SU-DHL-6 (cell line): Measurements from ENCODE around the gene CPA4.
"Not testable (repeated sequence)": the region's sequence is repeated elsewhere in the genome, so short reads cannot be mapped to it uniquely, and the experiment has no call there.

ENCODE experiments used
- H2AFZ ChIP-seq: fragments of 200-600 bp; sonication (generic); 2 replicates; pipeline ENCODE4 v1.6.1; 2014; ENCODE audit warnings: low read depth, mild to moderate bottlenecking, moderate library complexity, mixed read lengths, antibody characterized with exemption, low read length; ENCODE audit not compliant: severe bottlenecking
- H3F3A ChIP-seq: fragments of 200-600 bp; shearing (Covaris generic); 2 replicates; pipeline ENCODE4 v1.6.0; 2016; ENCODE audit warnings: antibody characterized with exemption, mild to moderate bottlenecking; ENCODE audit not compliant: insufficient read depth
- H3K27ac ChIP-seq: fragments of 200-600 bp; sonication (generic); 2 replicates; pipeline ENCODE4 v1.5.1; 2016; ENCODE audit warnings: low read depth, mild to moderate bottlenecking, low read length, moderate library complexity, mixed read lengths
- H3K27me3 ChIP-seq: fragments of 200-600 bp; sonication (generic), shearing (Covaris generic); 2 replicates; pipeline ENCODE4 v1.6.0; 2014; ENCODE audit warnings: mild to moderate bottlenecking, low read length
- H3K36me3 ChIP-seq: fragments of 200-600 bp; sonication (generic); 2 replicates; pipeline ENCODE4 v1.6.1; 2014; ENCODE audit warnings: mild to moderate bottlenecking, low read length, mixed read lengths
- H3K4me2 ChIP-seq: fragments of 300-600, 200-600 bp; shearing (Covaris generic), sonication (generic); 2 replicates; pipeline ENCODE4 v1.6.0; 2014; ENCODE audit warnings: low read length, low read depth, mild to moderate bottlenecking; ENCODE audit not compliant: poor library complexity, severe bottlenecking
- H3K4me3 ChIP-seq: fragments of 200-600 bp; sonication (generic); 2 replicates; pipeline ENCODE4 v1.5.1; 2014; ENCODE audit warnings: antibody characterized with exemption, low read length, mild to moderate bottlenecking, mixed read lengths; ENCODE audit not compliant: insufficient read depth, poor library complexity, severe bottlenecking
- H3K79me2 ChIP-seq: fragments of 200-600 bp; sonication (generic); 2 replicates; pipeline ENCODE4 v1.6.1; 2014; ENCODE audit warnings: mild to moderate bottlenecking, low read length, moderate library complexity; ENCODE audit not compliant: insufficient read depth
- H3K9ac ChIP-seq: fragments of 200-600 bp; sonication (generic); 2 replicates; pipeline ENCODE4 v1.7.0; 2014; ENCODE audit warnings: mild to moderate bottlenecking, low read length
- H3K9me2 ChIP-seq: fragments of 200-600 bp; sonication (generic); replicated peaks from 2 replicates; pipeline ENCODE4 v1.6.1; 2014; ENCODE audit warnings: low read length; ENCODE audit not compliant: insufficient read depth
- H3K9me3 ChIP-seq: fragments of 200-600 bp; sonication (generic); 2 replicates; pipeline ENCODE4 v1.6.1; 2014; ENCODE audit warnings: low read length, mixed read lengths; ENCODE audit not compliant: insufficient read depth
- H4K20me1 ChIP-seq: fragments of 200-600 bp; sonication (generic); 2 replicates; pipeline ENCODE4 v1.6.1; 2014; ENCODE audit warnings: low read depth, mild to moderate bottlenecking, antibody characterized with exemption, low read length, moderate library complexity, mixed read lengths
- EZH2phosphoT487 ChIP-seq: fragments of 200-600 bp; sonication (generic), shearing (Covaris generic); conservative IDR thresholded peaks from 2 replicates; pipeline ENCODE4 v1.6.1; 2018; ENCODE audit warnings: mild to moderate bottlenecking, antibody characterized with exemption, low read length, moderate library complexity, mixed read lengths
- TF ChIP-seq, protein P1 (sequence below): fragments of 200-600 bp; sonication (generic); IDR thresholded peaks from one replicate; pipeline ENCODE4 v1.5.1; 2017; ENCODE audit warnings: antibody characterized with exemption, mild to moderate bottlenecking, low read length, moderate library complexity; ENCODE audit not compliant: insufficient read depth, poor library complexity, severe bottlenecking

The CPA4 gene, protein sequence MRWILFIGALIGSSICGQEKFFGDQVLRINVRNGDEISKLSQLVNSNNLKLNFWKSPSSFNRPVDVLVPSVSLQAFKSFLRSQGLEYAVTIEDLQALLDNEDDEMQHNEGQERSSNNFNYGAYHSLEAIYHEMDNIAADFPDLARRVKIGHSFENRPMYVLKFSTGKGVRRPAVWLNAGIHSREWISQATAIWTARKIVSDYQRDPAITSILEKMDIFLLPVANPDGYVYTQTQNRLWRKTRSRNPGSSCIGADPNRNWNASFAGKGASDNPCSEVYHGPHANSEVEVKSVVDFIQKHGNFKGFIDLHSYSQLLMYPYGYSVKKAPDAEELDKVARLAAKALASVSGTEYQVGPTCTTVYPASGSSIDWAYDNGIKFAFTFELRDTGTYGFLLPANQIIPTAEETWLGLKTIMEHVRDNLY

DNA sequence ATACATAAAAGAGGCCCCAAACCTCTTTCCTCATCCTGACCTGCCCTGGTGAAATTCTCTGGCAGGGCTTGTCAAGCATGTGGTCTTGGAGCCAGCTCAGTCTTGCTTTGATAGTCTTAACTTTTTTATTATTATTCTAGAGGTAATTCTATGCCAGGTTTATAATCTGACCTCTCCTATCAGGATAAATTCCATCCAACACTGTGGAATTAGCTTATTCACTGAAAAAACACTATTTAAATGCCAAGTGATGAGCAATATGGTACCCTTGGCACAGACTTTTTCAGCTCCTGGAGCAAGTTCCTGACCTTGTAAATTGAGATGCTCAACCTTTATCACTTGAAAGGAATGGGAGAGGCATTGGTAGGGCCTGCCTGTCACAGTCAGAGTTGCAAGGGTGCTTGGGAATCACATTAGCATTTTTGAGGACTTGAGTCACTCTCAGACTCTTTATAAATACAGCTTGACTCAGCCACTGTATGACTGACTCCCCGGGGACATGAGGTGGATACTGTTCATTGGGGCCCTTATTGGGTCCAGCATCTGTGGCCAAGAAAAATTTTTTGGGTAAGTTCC is at the start of gene CPA4:
TSS of gene CPA4 (plus strand) at position 480 of the 576 bp plus-strand sequence. CDS start at position 500, 20 bp downstream.
- Histone ChIP-seq H3K27ac (no peak within 1 kb of the TSS), H3K9ac (no peak within 1 kb of the TSS), H3K36me3 (no peaks in the 10 kb centered on the region), H3K4me3 (no peak within 1 kb of the TSS), H3K4me2 (no peak within 1 kb of the TSS), H3F3A (no peaks in the 10 kb centered on the region), H3K27me3 (no peaks in the 10 kb centered on the region), H3K9me3 (no peaks in the 10 kb centered on the region), H3K9me2 (no peaks in the 10 kb centered on the region), H4K20me1 (no peaks in the 10 kb centered on the region), H2AFZ (no peak within 1 kb of the TSS), H3K79me2 (no peaks in the 10 kb centered on the region)
- TF ChIP-seq EZH2phosphoT487, result no peak
- TF ChIP-seq, protein P1, sequence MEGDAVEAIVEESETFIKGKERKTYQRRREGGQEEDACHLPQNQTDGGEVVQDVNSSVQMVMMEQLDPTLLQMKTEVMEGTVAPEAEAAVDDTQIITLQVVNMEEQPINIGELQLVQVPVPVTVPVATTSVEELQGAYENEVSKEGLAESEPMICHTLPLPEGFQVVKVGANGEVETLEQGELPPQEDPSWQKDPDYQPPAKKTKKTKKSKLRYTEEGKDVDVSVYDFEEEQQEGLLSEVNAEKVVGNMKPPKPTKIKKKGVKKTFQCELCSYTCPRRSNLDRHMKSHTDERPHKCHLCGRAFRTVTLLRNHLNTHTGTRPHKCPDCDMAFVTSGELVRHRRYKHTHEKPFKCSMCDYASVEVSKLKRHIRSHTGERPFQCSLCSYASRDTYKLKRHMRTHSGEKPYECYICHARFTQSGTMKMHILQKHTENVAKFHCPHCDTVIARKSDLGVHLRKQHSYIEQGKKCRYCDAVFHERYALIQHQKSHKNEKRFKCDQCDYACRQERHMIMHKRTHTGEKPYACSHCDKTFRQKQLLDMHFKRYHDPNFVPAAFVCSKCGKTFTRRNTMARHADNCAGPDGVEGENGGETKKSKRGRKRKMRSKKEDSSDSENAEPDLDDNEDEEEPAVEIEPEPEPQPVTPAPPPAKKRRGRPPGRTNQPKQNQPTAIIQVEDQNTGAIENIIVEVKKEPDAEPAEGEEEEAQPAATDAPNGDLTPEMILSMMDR, result no peak

GRCh38 chr7:130243486-130243885 is 49.5 kb upstream of the CPA4 start:
- not testable (repeated sequence) for H3F3A ChIP-seq, H3K36me3 ChIP-seq, H3K79me2 ChIP-seq, H2AFZ ChIP-seq, H3K27me3 ChIP-seq, H3K9ac ChIP-seq, H3K27ac ChIP-seq, H3K4me3 ChIP-seq, H4K20me1 ChIP-seq, H3K9me2 ChIP-seq, H3K4me2 ChIP-seq, H3K9me3 ChIP-seq

DNA sequence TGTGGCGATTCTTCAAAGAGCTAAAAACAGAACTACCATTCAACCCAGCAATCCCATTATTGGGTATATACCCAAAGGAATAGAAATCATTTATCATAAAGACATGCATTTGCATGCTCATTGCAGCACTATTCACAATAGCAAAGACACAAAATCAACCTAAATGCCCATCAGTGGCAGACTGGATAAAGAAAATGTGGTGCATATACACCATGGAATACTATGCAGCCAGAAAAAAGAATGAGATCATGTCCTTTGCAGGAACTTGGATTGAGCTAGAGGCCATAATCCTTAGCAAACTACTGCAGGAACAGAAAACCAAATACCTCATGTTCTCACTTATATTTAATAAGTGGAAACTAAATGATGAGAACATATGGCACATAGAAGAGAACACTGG is 46.5 kb upstream of the CPA4 start:
- not testable (repeated sequence) for H3K9me2 ChIP-seq, H3K27ac ChIP-seq, H3F3A ChIP-seq

DNA sequence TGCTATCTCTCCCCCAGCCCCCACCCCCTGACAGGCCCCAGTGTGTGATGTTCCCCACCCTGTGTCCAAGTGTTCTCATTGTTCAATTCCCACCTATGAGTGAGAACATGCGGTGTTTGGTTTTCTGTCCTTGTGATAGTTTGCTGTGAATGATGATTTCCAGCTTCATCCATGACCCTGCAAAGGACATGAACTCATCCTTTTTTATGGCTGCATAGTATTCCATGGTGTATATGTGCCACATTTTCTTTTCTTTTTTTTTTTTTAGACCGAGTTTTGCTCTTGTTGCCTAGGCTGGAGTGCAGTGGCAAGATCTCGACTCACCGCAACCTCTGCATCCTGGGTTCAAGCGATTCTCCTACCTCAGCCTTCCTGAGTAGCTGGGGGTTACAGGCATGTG is 44.1 kb upstream of the CPA4 start:
- not testable (repeated sequence) for H3K27me3 ChIP-seq, H3K9me2 ChIP-seq, H3K9me3 ChIP-seq

More for the DNA sequence above, 46.5 kb upstream of the CPA4 start:
- H3K9ac ChIP-seq, H3K4me3 ChIP-seq, H3K4me2 ChIP-seq, H3K27me3 ChIP-seq, H4K20me1 ChIP-seq, H3K36me3 ChIP-seq, H3K79me2 ChIP-seq, H2AFZ ChIP-seq, H3K9me3 ChIP-seq: not testable (repeated sequence)

GRCh38 chr7:130249626-130250025 is 43.3 kb upstream of the CPA4 start:
- H4K20me1 ChIP-seq, H3K4me2 ChIP-seq, H3K4me3 ChIP-seq, H3K27ac ChIP-seq, H3K9ac ChIP-seq, H3K36me3 ChIP-seq, H3K27me3 ChIP-seq, H3K9me2 ChIP-seq, H2AFZ ChIP-seq, H3F3A ChIP-seq, H3K9me3 ChIP-seq, H3K79me2 ChIP-seq: not testable (repeated sequence)

More for the DNA sequence above, 44.1 kb upstream of the CPA4 start:
- H3K4me3 ChIP-seq, H3F3A ChIP-seq, H3K9ac ChIP-seq, H3K4me2 ChIP-seq, H3K27ac ChIP-seq, H2AFZ ChIP-seq, H3K79me2 ChIP-seq, H3K36me3 ChIP-seq, H4K20me1 ChIP-seq: not testable (repeated sequence)
